AG04449 (cell line): Measurements from ENCODE around the gene TMEM256.

ENCODE experiments used
- CTCF ChIA-PET: fragments of 350-600 bp; formaldehyde crosslinking; extraction: SDS; loops from one replicate; lab custom pipeline; 2021; ENCODE audit warnings: antibody characterized with exemption; lab: Yijun Ruan, JAX
- POLR2A ChIA-PET: fragments of 400-600, 350-600 bp; formaldehyde crosslinking; extraction: SDS; loops from one replicate; lab custom pipeline; 2020; ENCODE audit warnings: antibody characterized with exemption, inconsistent platforms; lab: Yijun Ruan, JAX
- DNase-seq: peaks from one replicate; pipeline ENCODE4 v3.0.0-alpha.2; 2010; ENCODE audit warnings: low read depth, low spot score
- H3K4me3 ChIP-seq: 2 replicates; pipeline ENCODE4 v1.5.1; 2011; ENCODE audit warnings: low read depth, mild to moderate bottlenecking, control low read depth, low read length
- CTCF ChIP-seq: IDR thresholded peaks from one replicate; pipeline ENCODE4 v1.5.1; 2011; ENCODE audit warnings: mild to moderate bottlenecking, moderate library complexity, low read length, control low read depth, inconsistent platforms; ENCODE audit not compliant: insufficient read depth; ENCODE audit errors: missing control alignments

Gene TMEM256

DNA sequence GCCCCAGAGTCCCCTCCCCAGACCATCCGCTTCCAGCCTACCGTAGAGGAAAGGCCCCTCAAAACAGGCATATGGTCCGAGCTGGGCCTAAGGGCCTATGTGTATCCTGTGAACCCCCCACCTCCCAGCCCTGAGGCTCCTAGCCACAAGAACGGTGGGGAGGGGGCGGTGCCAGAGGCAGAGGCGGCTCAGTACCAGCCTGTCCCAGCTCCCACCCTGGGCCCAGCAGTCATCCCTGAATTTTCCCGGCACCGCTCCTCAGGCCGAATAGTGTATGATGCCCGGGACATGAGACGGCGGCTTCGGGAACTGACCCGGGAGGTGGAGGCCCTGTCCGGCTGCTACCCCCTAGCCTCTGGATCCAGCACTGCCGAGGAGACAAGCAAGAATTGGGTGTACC, 17.3 kb upstream of the TMEM256 start:
- no peak for TF ChIP-seq CTCF
- no peak overlapping the region for H3K4me3 ChIP-seq
- POLR2A ChIA-PET: interaction anchor here (1.0 to 1.6 kb wide), 2 partner anchors 17 to 63 kb away, joined by 4 to 6 read pairs; partner anchors contain the start of genes POLR2A and TMEM256
- DNase-seq: no peak
- CTCF ChIA-PET: interaction anchor here (2.5 kb wide), 1 partner anchor 16 kb away, joined by 10 read pairs; no protein-coding TSS in a partner anchor

GRCh38 chr17:7419819-7420610, 16.1 kb upstream of the TMEM256 start, which contains the start of gene SPEM1:
TSS of gene SPEM1 (plus strand) at chr17:7420324. CDS start at chr17:7420385, 61 bp downstream.
- DNase-seq: no peak
- ChIA-PET POLR2A (interaction anchor here (1.0 to 1.6 kb wide), 2 partner anchors 16 to 64 kb away, joined by 4 to 6 read pairs; partner anchors contain the start of genes POLR2A and TMEM256), CTCF (interaction anchor here (0.8 to 2.5 kb wide), 3 partner anchors 17 to 141 kb away, joined by 3 to 10 read pairs (median 3); no protein-coding TSS in a partner anchor)

DNA sequence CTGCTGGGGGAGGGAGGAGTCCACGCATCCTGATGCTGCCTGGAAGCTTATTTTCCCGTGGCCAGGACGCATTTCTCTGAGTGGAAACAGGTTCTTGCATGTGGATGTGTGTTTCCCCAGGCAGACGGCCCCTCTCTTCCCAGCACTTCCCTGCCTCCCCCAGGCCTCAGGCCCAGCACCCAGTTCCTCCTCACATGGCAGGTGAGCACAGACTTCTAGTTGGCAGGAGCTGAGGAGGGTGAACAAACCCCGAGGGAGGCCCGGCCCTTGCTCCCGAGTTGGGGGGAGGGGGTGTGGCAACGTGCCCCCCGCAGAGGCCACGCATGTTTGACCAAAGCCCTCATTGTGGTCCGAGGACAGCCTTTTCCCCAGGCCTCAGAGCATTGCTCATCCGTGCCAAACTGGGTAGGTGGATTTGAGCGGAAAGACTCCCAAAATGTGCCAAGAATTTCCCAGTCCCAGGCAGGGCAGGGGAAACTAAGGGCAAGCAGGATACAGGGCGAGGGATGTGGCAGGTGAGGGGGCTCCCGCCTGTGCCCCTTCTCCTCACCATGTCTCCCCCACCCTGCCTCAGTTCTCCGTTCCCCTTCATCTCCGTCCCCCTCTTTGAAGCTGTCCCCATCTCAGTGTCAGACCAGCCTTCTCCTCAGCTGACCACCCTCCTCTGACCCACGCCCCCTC, 14.7 kb upstream of the TMEM256 start:
- DNase-seq: no peak
- no peak overlapping the region for H3K4me3 ChIP-seq
- POLR2A ChIA-PET: no interaction called here
- CTCF ChIA-PET: interaction anchor here (0.8 to 1.0 kb wide), 2 partner anchors 97 to 142 kb away, joined by 3 read pairs; no protein-coding TSS in a partner anchor
- no peak for TF ChIP-seq CTCF

More at GRCh38 chr17:7419819-7420610, 16.1 kb upstream of the TMEM256 start, which contains the start of gene SPEM1:
- no peak for TF ChIP-seq CTCF
- no peak within 1 kb of the TSS for H3K4me3 ChIP-seq

DNA sequence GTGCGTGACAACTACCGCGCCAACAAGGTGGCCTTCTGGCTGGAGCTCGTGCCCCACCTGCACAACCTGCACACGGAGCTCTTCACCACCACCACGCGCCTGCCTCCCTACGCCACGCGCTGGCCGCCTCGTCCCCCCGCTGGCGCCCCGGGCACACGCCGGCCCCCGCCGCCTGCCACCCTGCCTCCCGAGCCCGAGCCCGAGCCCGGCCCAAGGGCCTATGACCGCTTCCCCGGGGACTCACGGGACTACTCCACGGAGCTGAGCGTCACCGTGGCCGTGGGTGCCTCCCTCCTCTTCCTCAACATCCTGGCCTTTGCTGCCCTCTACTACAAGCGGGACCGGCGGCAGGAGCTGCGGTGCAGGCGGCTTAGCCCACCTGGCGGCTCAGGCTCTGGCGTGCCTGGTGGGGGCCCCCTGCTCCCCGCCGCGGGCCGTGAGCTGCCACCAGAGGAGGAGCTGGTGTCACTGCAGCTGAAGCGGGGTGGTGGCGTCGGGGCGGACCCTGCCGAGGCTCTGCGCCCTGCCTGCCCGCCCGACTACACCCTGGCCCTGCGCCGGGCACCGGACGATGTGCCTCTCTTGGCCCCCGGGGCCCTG, 13.3 kb upstream of the TMEM256 start:
- no peak overlapping the region for H3K4me3 ChIP-seq
- CTCF ChIA-PET: no interaction called here
- no peak for DNase-seq
- POLR2A ChIA-PET: interaction anchor here (0.7 kb wide), 1 partner anchor 13 kb away, joined by 4 read pairs; the partner anchor contains the start of gene TMEM256
- TF ChIP-seq CTCF: no peak

- CTCF ChIA-PET: no interaction called here
- POLR2A ChIA-PET: no interaction called here
Observed at GRCh38 chr17:7416323-7416722, 12.4 kb upstream of the TMEM256 start.

More at GRCh38 chr17:7416323-7416722, 12.4 kb upstream of the TMEM256 start:
- no peak for DNase-seq
- no peak for TF ChIP-seq CTCF
- H3K4me3 ChIP-seq: no peak overlapping the region
